OCI-LY1 (cell line): Measurements from ENCODE around the gene TNNT3.

Experiments used
- CTCF ChIP-seq: fragments of 200-600 bp; sonication (generic), shearing (Covaris generic); IDR thresholded peaks from 2 replicates; pipeline ENCODE4 v1.5.1; 2017; ENCODE audit warnings: mild to moderate bottlenecking, antibody characterized with exemption, low read length, moderate library complexity, mixed read lengths
- EZH2 ChIP-seq: fragments of 200-600 bp; sonication (generic), shearing (Covaris generic); IDR thresholded peaks from 2 replicates; pipeline ENCODE4 v1.8.0; 2017; ENCODE audit warnings: borderline replicate concordance, mixed run types, mild to moderate bottlenecking, antibody characterized with exemption, low read length, moderate library complexity, mixed read lengths

DNA sequence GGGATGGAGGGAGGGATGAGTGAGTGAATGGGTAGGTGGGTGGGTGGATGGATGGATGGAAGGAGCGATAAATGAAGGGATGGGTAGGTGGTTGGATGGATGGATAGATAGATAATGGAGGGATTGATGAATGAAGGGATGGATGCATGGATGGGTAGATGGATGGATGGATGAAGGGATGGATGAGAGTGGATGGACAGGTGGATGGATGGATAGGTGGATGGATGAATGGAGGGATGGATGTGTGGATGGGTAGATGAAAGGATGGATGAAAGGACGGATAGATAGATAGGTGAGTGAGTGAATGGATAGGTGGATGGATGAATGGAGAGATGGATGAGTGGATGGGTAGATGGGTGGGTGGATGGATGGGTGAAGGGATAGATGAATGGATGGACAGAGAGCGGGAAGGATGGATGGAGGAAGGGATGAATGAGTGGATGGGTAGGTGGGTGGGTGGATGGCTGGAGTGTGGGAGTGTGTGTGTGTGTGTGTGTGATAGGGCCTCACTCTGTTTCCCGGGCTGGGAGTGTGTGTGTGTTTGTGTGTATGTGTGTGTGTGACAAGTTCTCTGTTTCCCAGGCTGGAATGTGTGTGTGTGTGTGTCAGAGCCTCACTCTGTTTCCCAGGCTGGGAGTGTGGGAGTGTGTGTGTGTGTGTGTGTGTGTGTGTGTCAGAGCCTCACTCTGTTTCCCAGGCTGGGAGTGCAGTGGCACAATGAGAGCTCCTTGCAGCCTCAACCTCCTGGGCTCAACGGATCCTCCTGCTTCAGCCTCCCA lies 25.7 kb upstream of the TNNT3 start:
- TF ChIP-seq CTCF, result no peak
- no peak for TF ChIP-seq EZH2
